IPS-20b (cell line): ENCODE measurements around the gene FRMD1.

Experiments
- H3K27ac ChIP-seq: one replicate; pipeline ENCODE4 v1.5.1; 2013; ENCODE audit warnings: low read length
- H3K27me3 ChIP-seq: 2 replicates; pipeline ENCODE4 v1.6.1; 2013; ENCODE audit warnings: mild to moderate bottlenecking, low read length, inconsistent platforms; ENCODE audit not compliant: insufficient read depth
- H3K36me3 ChIP-seq: 2 replicates; pipeline ENCODE4 v1.6.1; 2013; ENCODE audit warnings: low read depth, mild to moderate bottlenecking, inconsistent platforms, low read length, moderate library complexity; ENCODE audit not compliant: insufficient read depth
- H3K4me1 ChIP-seq: 2 replicates; pipeline ENCODE4 v1.6.1; 2013; ENCODE audit warnings: mild to moderate bottlenecking, control low read depth, inconsistent platforms, low read length, moderate library complexity; ENCODE audit not compliant: insufficient read depth
- H3K4me3 ChIP-seq: 2 replicates; pipeline ENCODE4 v1.5.1; 2013; ENCODE audit warnings: mild to moderate bottlenecking, low read length, inconsistent platforms
- H3K9ac ChIP-seq: 2 replicates; pipeline ENCODE4 v1.6.1; 2013; ENCODE audit warnings: low read depth, mild to moderate bottlenecking, inconsistent platforms, low read length, moderate library complexity
- H3K9me3 ChIP-seq: 2 replicates; pipeline ENCODE4 v1.6.1; 2013; ENCODE audit warnings: mild to moderate bottlenecking, low read depth, low read length, inconsistent platforms; ENCODE audit not compliant: insufficient read depth

Gene FRMD1

DNA sequence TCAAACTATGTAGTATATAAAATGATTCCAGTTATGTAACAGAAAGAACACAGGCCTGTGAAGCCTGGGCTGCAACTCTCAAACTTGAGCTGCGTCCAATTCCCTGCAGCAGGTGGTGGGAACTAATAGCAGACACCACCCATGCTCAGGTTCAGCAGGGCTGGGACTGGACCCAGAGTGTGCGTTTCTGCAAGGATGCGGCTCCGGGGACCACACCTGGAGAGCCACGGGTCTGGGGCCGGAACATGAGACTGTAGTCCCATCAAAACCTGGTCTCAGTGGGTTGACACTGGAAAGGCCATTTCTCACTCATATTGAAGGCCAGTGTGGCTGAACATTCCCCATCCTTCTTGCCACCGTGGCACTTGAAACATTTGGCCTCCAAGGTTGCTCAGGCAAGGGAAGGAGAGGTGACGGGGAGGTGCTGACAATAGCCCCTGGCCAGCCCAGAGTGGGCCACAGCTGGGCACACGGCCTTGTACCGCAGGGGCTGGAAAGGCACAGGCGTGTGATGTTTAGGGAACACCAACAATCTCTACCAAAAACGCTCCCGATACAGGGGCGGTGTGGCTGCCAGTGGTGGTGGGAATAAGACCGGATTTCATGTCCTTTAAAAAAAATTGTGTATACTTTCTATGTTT, 38.0 kb downstream of the FRMD1 start:
- Histone ChIP-seq H3K27me3 (peaks cover 2% of the 10 kb centered on the region; the same call in 1 of the 2 replicates), H3K9ac (no peak overlapping the region), H3K27ac (no peak overlapping the region), H3K4me1 (peaks cover 6% of the 10 kb centered on the region; the same call in 1 of the 2 replicates), H3K9me3 (peaks cover 35% of the 10 kb centered on the region), H3K4me3 (no peak overlapping the region), H3K36me3 (no peaks in the 10 kb centered on the region)

DNA sequence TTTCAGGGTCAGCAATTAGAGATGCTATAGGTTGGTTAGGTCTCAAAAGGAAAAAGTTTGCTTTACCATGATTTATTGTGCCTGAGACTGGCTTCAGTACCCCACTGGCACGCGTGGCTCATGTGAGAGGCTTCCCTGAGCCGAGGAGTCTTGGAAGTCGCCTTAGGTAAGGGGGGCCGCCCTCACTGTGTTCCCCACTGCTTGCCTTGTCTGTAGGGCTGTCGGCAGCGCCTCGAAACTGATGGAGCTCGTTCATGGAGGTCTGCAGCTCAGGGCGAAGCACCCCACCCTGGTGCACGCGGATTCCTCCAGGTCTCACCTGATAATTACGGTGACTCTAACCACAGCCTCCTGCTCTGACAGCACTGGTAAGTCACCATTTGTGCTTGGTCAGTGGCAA, 39.2 kb downstream of the FRMD1 start:
- Histone ChIP-seq H3K27me3 (peaks cover 7% of the 10 kb centered on the region; the same call in 1 of the 2 replicates), H3K9me3 (peaks cover 35% of the 10 kb centered on the region), H3K27ac (no peak overlapping the region), H3K4me3 (no peak overlapping the region), H3K9ac (no peak overlapping the region), H3K4me1 (peaks cover 10% of the 10 kb centered on the region; the same call in 1 of the 2 replicates), H3K36me3 (no peaks in the 10 kb centered on the region)

DNA sequence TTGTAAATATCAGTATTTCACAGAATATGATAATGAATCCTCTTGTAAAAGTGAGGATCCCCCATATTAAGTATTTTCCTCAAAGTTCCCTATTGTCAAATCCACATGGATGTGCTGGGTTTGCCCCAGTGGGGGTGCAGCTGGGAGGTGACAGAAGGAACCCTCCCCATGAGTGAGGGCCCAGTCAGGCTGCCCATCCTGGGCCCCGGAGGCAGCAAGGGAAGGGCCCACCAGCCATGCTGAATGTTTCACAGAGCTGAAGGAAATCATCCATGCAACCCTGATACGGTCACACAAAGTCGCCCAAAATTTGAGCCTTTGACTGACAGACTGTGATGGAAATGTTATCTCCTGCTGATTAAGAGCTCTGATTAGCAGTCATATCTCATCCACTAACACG, 39.7 kb downstream of the FRMD1 start:
- Histone ChIP-seq H3K4me1 (peaks cover 10% of the 10 kb centered on the region; the same call in 1 of the 2 replicates), H3K27me3 (peaks cover 7% of the 10 kb centered on the region; the same call in 1 of the 2 replicates), H3K9me3 (peaks cover 35% of the 10 kb centered on the region)

DNA sequence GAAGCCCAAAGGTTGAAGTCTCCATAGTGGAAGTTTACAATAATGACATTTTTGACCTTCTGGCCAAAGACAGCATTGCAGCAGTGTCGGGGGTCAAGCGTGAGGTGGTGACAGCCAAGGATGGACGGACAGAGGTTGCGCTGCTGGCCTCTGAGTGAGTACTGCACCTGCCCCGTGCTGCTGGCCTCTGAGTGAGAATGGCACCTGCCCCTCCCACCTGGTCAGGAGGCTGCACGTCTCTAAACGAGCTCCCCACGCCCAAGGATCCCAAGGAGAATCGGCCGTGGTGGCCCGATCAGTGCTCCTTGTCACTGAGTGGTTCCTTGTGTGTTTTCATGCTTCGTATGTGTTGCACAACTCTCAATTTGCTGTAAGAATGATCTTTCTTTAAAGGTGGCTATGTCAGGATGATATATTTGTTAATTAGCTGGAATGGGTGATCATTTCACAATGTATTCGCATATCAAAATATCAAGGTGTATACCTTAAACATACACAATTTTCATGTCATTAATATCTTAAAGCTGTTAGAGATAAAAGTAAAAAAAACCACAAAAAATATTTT, 40.4 kb downstream of the FRMD1 start:
- no peak overlapping the region for H3K9ac ChIP-seq
- H3K27me3 ChIP-seq: peaks cover 11% of the 10 kb centered on the region; the same call in 1 of the 2 replicates
- H3K4me1 ChIP-seq: peaks cover 10% of the 10 kb centered on the region; the same call in 1 of the 2 replicates
- H3K4me3 ChIP-seq: no peak overlapping the region
- H3K27ac ChIP-seq: no peak overlapping the region
- peaks cover 35% of the 10 kb centered on the region for H3K9me3 ChIP-seq
- H3K36me3 ChIP-seq: no peaks in the 10 kb centered on the region

More for the DNA sequence above, 39.7 kb downstream of the FRMD1 start:
- H3K4me3 ChIP-seq: no peak overlapping the region
- no peaks in the 10 kb centered on the region for H3K36me3 ChIP-seq
- no peak overlapping the region for H3K9ac ChIP-seq
- no peak overlapping the region for H3K27ac ChIP-seq

DNA sequence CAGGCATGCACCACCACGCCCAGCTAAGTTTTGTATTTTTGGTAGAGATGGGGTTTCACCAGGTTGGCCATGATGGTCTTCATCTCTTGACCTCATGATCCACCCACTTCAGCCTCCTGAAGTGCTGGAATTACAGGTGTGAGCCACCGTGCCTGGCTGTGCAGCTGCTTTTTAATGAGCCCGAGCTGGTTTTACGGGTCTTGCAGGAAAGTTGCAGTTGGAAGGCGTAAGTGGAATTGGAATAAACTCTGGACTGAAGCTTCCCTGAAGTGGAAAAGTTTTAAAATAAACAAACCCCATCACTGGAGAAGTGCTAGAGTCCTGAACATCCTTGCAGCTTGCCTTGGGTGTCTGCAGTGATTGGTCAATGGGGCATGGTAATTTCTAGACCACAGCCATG, 41.2 kb downstream of the FRMD1 start:
- no peaks in the 10 kb centered on the region for H3K36me3 ChIP-seq
- peaks cover 35% of the 10 kb centered on the region for H3K9me3 ChIP-seq
- H3K4me1 ChIP-seq: peaks cover 10% of the 10 kb centered on the region; the same call in 1 of the 2 replicates
- no peak overlapping the region for H3K9ac ChIP-seq
- no peak overlapping the region for H3K4me3 ChIP-seq
- H3K27me3 ChIP-seq: peaks cover 11% of the 10 kb centered on the region; the same call in 1 of the 2 replicates
- no peak overlapping the region for H3K27ac ChIP-seq

DNA sequence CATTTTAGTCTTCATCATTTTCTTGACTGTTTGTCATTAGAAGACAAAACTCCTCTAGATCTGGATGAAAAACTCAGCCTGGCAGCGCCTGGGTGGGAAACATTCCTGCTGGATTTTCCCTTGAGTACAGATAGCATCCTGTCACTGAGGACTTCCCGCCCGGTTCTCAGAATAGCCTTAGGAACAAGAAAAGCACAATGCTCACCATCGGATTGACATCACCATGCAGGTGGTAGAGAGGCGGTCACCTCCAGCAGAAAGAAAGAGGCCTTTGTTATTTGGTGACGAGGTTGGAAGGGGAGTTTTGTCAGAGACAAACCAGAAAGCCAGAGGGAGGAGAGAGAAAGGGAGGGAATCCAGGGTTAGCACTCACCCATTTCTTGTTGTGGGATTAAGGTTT, 41.8 kb downstream of the FRMD1 start:
- H3K4me3 ChIP-seq: no peak overlapping the region
- H3K9me3 ChIP-seq: peaks cover 35% of the 10 kb centered on the region
- H3K4me1 ChIP-seq: peaks cover 14% of the 10 kb centered on the region; the same call in 1 of the 2 replicates
- no peak overlapping the region for H3K27ac ChIP-seq
- no peaks in the 10 kb centered on the region for H3K36me3 ChIP-seq
- no peak overlapping the region for H3K9ac ChIP-seq
- H3K27me3 ChIP-seq: peaks cover 11% of the 10 kb centered on the region; the same call in 1 of the 2 replicates

DNA sequence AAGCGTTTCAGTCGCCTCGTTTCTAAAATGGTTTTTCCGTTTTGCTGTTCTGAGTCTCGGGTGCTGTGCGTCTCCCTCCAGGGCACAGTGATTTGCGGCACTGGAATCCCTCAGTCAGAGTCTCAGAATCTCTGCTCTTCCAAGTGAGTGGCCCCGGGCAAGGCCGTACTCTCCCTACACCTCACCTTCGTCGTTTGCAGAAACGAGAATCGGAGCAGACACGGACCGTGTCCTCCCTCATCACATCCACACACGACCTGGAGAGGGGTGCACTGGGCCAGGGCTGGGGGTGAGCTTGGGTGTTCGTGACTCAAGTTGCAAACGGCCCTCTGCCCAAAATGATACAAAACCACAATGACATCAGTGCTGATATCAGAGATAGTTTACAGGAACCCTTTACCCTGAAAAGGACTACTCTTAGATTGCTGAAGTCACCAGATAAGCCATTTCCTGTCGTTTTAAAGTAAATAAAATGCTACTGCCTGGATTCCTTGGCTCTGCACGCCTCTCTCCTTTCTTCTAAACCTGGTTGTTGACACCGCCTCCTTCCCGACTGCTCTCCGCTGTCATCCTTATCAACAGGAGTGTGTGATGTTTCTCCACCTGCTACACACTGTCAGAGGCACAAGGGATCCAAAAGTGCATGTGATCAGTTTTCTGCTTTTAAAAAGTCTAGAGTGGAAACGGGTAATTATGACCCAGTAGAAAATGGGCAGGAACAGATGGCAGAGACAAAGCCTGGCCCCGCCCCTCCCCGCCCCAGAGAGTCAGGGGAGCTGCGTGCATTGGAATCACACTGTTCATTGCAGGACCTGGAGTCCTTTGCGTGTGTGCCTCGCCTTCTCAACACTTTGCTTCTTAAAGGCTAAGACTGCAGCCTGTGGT, 43.1 kb downstream of the FRMD1 start:
- peak overlapping the region; percentile 50; the same call in 1 of the 2 replicates for H3K4me3 ChIP-seq
- no peaks in the 10 kb centered on the region for H3K36me3 ChIP-seq
- H3K9me3 ChIP-seq: peaks cover 31% of the 10 kb centered on the region
- peaks cover 11% of the 10 kb centered on the region; the same call in 1 of the 2 replicates for H3K27me3 ChIP-seq
- no peak overlapping the region for H3K27ac ChIP-seq
- H3K4me1 ChIP-seq: peaks cover 14% of the 10 kb centered on the region; the same call in 1 of the 2 replicates
- peak overlapping the region; percentile 0; the same call in 1 of the 2 replicates for H3K9ac ChIP-seq

DNA sequence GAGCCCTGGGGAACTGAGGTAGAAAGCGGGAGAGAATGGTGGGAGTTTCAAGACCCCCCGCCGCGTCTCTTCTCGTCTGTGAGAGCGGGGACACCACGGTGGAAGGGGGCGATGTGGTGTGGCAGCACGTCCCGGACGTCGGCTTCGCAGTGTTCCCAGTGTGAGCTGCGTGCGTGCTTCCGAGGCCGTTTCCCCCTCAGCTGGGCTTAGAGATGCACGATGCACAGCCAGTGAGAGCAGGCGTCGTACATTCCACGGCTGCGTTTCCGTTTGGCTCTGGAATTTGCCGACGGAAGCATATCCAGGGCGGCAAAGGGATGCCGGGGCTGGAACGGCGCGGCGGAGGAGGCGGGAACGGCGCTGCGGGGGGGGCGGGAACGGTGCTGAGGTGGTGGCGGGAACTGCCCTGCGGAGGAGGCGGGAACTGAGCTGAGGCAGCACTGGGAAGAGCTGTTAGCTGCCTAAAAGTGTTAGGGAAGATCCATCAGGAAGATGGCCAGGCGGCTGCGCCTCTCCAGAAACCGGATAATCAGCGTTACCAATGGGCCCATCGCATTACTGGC, 43.8 kb downstream of the FRMD1 start:
- Histone ChIP-seq H3K27me3 (peaks cover 11% of the 10 kb centered on the region; the same call in 1 of the 2 replicates), H3K9me3 (peaks cover 23% of the 10 kb centered on the region), H3K27ac (no peak overlapping the region), H3K9ac (peak overlapping the region; percentile 0; the same call in 1 of the 2 replicates), H3K4me3 (peak overlapping the region; percentile 50; the same call in 1 of the 2 replicates), H3K36me3 (no peaks in the 10 kb centered on the region), H3K4me1 (peaks cover 18% of the 10 kb centered on the region; the same call in 1 of the 2 replicates)

DNA sequence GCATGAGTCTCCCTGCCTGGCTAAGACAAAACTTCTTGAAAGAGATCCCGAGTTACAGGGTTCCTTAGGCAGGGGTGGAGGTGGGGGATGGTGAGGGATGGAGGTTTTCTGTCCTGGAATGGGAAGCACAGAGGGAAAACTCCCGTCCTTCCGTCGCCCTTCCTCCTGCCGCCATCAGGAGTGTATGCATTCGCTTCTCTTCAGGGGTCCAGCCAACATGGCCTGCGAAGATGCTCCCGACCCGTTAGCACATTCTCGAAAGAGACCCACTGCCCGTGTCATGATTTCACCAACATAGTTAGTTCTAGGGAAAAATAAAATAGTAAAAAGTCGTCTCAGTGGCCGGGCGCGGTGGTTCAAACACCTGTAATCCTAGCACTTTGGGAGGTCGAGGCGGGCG, 44.5 kb downstream of the FRMD1 start:
- Histone ChIP-seq H3K4me3 (no peak overlapping the region; the same call in 1 of the 2 replicates), H3K4me1 (peaks cover 18% of the 10 kb centered on the region; the same call in 1 of the 2 replicates), H3K27me3 (peaks cover 11% of the 10 kb centered on the region; the same call in 1 of the 2 replicates), H3K27ac (no peak overlapping the region), H3K9me3 (peaks cover 17% of the 10 kb centered on the region), H3K9ac (no peak overlapping the region), H3K36me3 (no peaks in the 10 kb centered on the region)

DNA sequence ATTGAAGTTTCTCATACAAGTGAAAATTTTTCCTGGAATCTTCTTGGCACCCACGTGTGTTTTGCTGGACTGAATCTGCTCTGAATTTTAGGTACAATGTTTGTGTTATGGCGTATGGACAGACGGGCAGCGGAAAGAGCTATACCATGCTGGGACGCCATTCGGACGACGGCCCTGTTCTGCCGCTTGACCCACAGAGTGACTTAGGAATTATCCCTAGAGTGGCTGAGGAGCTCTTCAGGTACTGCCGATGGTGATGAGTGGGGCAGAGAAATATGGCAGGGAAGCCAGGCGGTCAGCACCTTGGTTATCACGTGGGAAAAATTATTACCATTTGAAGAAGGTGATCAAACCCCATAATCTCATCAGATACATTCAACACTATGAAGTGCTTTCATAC, 45.2 kb downstream of the FRMD1 start:
- H3K36me3 ChIP-seq: no peaks in the 10 kb centered on the region
- H3K27ac ChIP-seq: no peak overlapping the region
- H3K27me3 ChIP-seq: peaks cover 11% of the 10 kb centered on the region; the same call in 1 of the 2 replicates
- no peak overlapping the region for H3K9ac ChIP-seq
- H3K9me3 ChIP-seq: peaks cover 9% of the 10 kb centered on the region
- no peak overlapping the region for H3K4me3 ChIP-seq
- H3K4me1 ChIP-seq: peaks cover 18% of the 10 kb centered on the region; the same call in 1 of the 2 replicates
